HepG2 (cell line): Measurements from ENCODE around the gene ITPR1. TPM values are rescaled to one million over a fixed set of nuclear protein-coding genes. Genes with fewer than 3 reads are reported as not detected.

Source experiments
- CEBPG ChIP-seq: IDR thresholded peaks from 2 replicates; pipeline ENCODE4 v1.6.1; 2016
- HES4 ChIP-seq: sonication (generic); formaldehyde crosslinking; IDR thresholded peaks from 2 replicates; pipeline ENCODE4 v1.9.0; 2021; ENCODE audit warnings: mild to moderate bottlenecking, missing genetic modification reagents, borderline replicate concordance
- KAT7 ChIP-seq: IDR thresholded peaks from 2 replicates; pipeline ENCODE4 v1.6.1; 2018; ENCODE audit warnings: borderline replicate concordance, missing compliant biosample characterization
- KLF12 ChIP-seq: sonication (generic); formaldehyde crosslinking; IDR thresholded peaks from 2 replicates; pipeline ENCODE4 v1.4.0; 2020; ENCODE audit warnings: missing genetic modification reagents, borderline replicate concordance
- KLF16 ChIP-seq, 2 experiments: sonication (generic) in 1 of 2; formaldehyde crosslinking in 1 of 2; IDR thresholded peaks; 2 replicates each; pipeline versions ENCODE4 v1.6.1 to v1.8.0; 2016 to 2023; ENCODE audit warnings: missing genetic modification reagents in 2 of 2, missing compliant biosample characterization in 1 of 2
- RELA ChIP-seq: sonication (generic); formaldehyde crosslinking; IDR thresholded peaks from 2 replicates; pipeline ENCODE4 v1.4.0; 2020; ENCODE audit warnings: missing genetic modification reagents
- SSRP1 ChIP-seq: IDR thresholded peaks from 2 replicates; pipeline ENCODE4 v1.6.1; 2016; ENCODE audit warnings: control low read depth
- ZMAT3 ChIP-seq: sonication (generic); formaldehyde crosslinking; conservative IDR thresholded peaks from 2 replicates; pipeline ENCODE4 v1.7.0; 2021; ENCODE audit warnings: missing genetic modification reagents
- ZMYM3 ChIP-seq: sonication (generic); formaldehyde crosslinking; IDR thresholded peaks from 2 replicates; pipeline ENCODE4 v1.5.1; 2020; ENCODE audit warnings: mild to moderate bottlenecking, missing genetic modification reagents
- ZMYM4 ChIP-seq: sonication (generic); formaldehyde crosslinking; IDR thresholded peaks from 2 replicates; pipeline ENCODE4 v1.8.1; 2023; ENCODE audit warnings: mild to moderate bottlenecking, missing genetic modification reagents
- ZNF138 ChIP-seq: sonication (generic); formaldehyde crosslinking; IDR thresholded peaks from 2 replicates; pipeline ENCODE4 v1.5.0; 2020; ENCODE audit warnings: mild to moderate bottlenecking, low read depth, missing genetic modification reagents
- ZNF20 ChIP-seq: sonication (generic); formaldehyde crosslinking; IDR thresholded peaks from 2 replicates; pipeline ENCODE4 v1.4.0; 2020; ENCODE audit warnings: mild to moderate bottlenecking, moderate library complexity, missing genetic modification reagents
- polyA plus RNA-seq, 8 experiments: library from polyadenylated mRNA; depleted of rRNA in 3 of 8; stranded (reverse) in 7 of 8; unstranded in 1 of 8; fragments of >200 nt; fragmentation: Illumina TruSeq in 4 of 8; extraction: Trizol in 4 of 8; gene quantifications; 2 replicates each; pipeline versions ENCODE4 v1.2.1 to v1.2.3, GENCODE V29; 2011 to 2016; ENCODE audit warnings: low read depth in 4 of 8, missing spikeins in 1 of 8, mixed read lengths in 1 of 8; ENCODE audit not compliant: insufficient read depth in 1 of 8
- total RNA-seq, 5 experiments: library from RNA; depleted of rRNA; stranded (reverse); fragments of >200 nt; fragmentation: Illumina TruSeq; extraction: Trizol; gene quantifications; 2 replicates each; pipeline ENCODE4 v1.2.3, GENCODE V29; 2016; ENCODE audit warnings: low read depth in 1 of 5
- TF ChIP-seq, protein P1 (sequence below): sonication (generic); formaldehyde crosslinking; IDR thresholded peaks from 2 replicates; pipeline ENCODE4 v1.4.0; 2020; ENCODE audit warnings: mild to moderate bottlenecking, missing genetic modification reagents
- TF ChIP-seq, protein P2 (sequence below): sonication (generic); formaldehyde crosslinking; IDR thresholded peaks from 2 replicates; pipeline ENCODE4 v1.8.1; 2023; ENCODE audit warnings: missing genetic modification reagents, inconsistent platforms, borderline replicate concordance
- TF ChIP-seq, protein P3 (sequence below): sonication (generic); formaldehyde crosslinking; IDR thresholded peaks from 2 replicates; pipeline ENCODE4 v1.4.0; 2020; ENCODE audit warnings: missing genetic modification reagents
- TF ChIP-seq, protein P4 (sequence below): IDR thresholded peaks from 2 replicates; pipeline ENCODE4 v1.6.1; 2016; ENCODE audit warnings: low read depth, control low read depth
- TF ChIP-seq, protein P5 (sequence below): sonication (generic); formaldehyde crosslinking; IDR thresholded peaks from 2 replicates; pipeline ENCODE4 v1.8.0; 2022; ENCODE audit warnings: mild to moderate bottlenecking, missing genetic modification reagents
- TF ChIP-seq, protein P6 (sequence below): sonication (generic); formaldehyde crosslinking; IDR thresholded peaks from 2 replicates; pipeline ENCODE4 v1.8.1; 2022; ENCODE audit warnings: low read depth, mild to moderate bottlenecking, missing genetic modification reagents

Gene ITPR1
- total and polyA plus RNA-seq, 2 of the 13 experiments (the other 11 are each of a cell fraction or from before 2014, with no cell fraction given): 10.0 to 11.4 TPM

DNA sequence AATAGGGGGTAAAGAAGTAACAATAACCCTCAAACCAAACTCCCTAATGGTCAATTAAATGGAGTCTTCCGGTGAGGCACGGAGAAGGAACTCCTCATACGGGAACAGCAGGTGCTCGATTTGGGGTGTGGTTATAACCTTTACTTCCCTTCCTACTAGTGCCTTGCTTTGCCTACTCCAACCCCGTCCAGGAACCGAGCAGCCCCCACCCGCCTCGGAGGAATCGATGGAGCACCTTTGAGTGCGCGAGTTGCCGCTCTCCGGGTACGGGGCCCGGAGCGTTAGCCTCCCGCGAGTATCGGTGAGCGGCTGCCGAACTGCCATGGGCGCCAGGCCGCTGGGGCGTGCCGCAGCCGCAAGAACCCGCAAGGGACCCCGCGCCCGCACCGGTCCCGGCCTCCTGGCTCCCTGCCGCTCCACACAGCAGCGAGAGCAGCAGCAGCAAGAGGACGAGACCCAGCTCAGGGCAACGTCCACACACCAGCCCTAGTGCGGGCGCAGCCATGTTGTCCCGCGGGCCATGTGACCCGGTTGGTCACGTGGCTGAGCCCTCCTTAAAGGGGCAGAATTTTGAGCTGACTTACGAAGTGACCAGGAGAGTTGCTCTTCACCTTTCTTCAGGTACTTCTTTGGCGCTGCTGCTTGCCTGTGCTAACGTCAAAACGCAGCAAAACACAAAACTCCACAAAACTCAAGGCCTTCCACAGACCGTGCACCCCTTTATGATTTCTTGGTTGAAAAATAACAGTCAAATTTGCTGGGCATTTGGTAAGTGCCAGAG, 26.2 kb upstream of the ITPR1 start, which contains the start of gene SUMF1 (continued):
- TF ChIP-seq, protein P1, sequence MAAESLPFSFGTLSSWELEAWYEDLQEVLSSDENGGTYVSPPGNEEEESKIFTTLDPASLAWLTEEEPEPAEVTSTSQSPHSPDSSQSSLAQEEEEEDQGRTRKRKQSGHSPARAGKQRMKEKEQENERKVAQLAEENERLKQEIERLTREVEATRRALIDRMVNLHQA: no peak
- TF ChIP-seq ZMAT3 (CRISPR knock-in tag): peak; percentile 91
- TF ChIP-seq CEBPG (CRISPR knock-in tag): peak; percentile 44
- TF ChIP-seq ZNF138 (CRISPR knock-in tag): peak; percentile 82; the same call in 1 of the 2 replicates
- TF ChIP-seq, protein P2, sequence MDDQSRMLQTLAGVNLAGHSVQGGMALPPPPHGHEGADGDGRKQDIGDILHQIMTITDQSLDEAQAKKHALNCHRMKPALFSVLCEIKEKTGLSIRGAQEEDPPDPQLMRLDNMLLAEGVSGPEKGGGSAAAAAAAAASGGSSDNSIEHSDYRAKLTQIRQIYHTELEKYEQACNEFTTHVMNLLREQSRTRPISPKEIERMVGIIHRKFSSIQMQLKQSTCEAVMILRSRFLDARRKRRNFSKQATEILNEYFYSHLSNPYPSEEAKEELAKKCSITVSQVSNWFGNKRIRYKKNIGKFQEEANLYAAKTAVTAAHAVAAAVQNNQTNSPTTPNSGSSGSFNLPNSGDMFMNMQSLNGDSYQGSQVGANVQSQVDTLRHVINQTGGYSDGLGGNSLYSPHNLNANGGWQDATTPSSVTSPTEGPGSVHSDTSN: no peak
- TF ChIP-seq KLF12 (CRISPR knock-in tag): no peak; the same call in 1 of the 2 replicates
- TF ChIP-seq, protein P3, sequence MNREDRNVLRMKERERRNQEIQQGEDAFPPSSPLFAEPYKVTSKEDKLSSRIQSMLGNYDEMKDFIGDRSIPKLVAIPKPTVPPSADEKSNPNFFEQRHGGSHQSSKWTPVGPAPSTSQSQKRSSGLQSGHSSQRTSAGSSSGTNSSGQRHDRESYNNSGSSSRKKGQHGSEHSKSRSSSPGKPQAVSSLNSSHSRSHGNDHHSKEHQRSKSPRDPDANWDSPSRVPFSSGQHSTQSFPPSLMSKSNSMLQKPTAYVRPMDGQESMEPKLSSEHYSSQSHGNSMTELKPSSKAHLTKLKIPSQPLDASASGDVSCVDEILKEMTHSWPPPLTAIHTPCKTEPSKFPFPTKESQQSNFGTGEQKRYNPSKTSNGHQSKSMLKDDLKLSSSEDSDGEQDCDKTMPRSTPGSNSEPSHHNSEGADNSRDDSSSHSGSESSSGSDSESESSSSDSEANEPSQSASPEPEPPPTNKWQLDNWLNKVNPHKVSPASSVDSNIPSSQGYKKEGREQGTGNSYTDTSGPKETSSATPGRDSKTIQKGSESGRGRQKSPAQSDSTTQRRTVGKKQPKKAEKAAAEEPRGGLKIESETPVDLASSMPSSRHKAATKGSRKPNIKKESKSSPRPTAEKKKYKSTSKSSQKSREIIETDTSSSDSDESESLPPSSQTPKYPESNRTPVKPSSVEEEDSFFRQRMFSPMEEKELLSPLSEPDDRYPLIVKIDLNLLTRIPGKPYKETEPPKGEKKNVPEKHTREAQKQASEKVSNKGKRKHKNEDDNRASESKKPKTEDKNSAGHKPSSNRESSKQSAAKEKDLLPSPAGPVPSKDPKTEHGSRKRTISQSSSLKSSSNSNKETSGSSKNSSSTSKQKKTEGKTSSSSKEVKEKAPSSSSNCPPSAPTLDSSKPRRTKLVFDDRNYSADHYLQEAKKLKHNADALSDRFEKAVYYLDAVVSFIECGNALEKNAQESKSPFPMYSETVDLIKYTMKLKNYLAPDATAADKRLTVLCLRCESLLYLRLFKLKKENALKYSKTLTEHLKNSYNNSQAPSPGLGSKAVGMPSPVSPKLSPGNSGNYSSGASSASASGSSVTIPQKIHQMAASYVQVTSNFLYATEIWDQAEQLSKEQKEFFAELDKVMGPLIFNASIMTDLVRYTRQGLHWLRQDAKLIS (CRISPR knock-in tag): no peak
- TF ChIP-seq KLF16 (CRISPR knock-in tag; IDR thresholded peaks at IDR 0.05): peak in 1 of 2 experiments; percentile 70; a peak in 1 of 4 replicates
- TF ChIP-seq, protein P4, sequence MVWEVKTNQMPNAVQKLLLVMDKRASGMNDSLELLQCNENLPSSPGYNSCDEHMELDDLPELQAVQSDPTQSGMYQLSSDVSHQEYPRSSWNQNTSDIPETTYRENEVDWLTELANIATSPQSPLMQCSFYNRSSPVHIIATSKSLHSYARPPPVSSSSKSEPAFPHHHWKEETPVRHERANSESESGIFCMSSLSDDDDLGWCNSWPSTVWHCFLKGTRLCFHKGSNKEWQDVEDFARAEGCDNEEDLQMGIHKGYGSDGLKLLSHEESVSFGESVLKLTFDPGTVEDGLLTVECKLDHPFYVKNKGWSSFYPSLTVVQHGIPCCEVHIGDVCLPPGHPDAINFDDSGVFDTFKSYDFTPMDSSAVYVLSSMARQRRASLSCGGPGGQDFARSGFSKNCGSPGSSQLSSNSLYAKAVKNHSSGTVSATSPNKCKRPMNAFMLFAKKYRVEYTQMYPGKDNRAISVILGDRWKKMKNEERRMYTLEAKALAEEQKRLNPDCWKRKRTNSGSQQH (CRISPR knock-in tag): peak; percentile 93
- peak; percentile 98 for TF ChIP-seq KAT7 (CRISPR knock-in tag)
- TF ChIP-seq HES4 (CRISPR knock-in tag): no peak; the same call in 1 of the 2 replicates
- TF ChIP-seq, protein P5, sequence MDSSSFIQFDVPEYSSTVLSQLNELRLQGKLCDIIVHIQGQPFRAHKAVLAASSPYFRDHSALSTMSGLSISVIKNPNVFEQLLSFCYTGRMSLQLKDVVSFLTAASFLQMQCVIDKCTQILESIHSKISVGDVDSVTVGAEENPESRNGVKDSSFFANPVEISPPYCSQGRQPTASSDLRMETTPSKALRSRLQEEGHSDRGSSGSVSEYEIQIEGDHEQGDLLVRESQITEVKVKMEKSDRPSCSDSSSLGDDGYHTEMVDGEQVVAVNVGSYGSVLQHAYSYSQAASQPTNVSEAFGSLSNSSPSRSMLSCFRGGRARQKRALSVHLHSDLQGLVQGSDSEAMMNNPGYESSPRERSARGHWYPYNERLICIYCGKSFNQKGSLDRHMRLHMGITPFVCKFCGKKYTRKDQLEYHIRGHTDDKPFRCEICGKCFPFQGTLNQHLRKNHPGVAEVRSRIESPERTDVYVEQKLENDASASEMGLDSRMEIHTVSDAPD (CRISPR knock-in tag): no peak
- TF ChIP-seq, protein P6, sequence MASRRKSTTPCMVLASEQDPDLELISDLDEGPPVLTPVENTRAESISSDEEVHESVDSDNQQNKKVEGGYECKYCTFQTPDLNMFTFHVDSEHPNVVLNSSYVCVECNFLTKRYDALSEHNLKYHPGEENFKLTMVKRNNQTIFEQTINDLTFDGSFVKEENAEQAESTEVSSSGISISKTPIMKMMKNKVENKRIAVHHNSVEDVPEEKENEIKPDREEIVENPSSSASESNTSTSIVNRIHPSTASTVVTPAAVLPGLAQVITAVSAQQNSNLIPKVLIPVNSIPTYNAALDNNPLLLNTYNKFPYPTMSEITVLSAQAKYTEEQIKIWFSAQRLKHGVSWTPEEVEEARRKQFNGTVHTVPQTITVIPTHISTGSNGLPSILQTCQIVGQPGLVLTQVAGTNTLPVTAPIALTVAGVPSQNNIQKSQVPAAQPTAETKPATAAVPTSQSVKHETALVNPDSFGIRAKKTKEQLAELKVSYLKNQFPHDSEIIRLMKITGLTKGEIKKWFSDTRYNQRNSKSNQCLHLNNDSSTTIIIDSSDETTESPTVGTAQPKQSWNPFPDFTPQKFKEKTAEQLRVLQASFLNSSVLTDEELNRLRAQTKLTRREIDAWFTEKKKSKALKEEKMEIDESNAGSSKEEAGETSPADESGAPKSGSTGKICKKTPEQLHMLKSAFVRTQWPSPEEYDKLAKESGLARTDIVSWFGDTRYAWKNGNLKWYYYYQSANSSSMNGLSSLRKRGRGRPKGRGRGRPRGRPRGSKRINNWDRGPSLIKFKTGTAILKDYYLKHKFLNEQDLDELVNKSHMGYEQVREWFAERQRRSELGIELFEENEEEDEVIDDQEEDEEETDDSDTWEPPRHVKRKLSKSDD (CRISPR knock-in tag): no peak; the same call in 1 of the 2 replicates
- TF ChIP-seq ZMYM4: peak; percentile 92
- TF ChIP-seq ZMYM3 (CRISPR knock-in tag): peak; percentile 85
- peak; percentile 64; the same call in 1 of the 2 replicates for TF ChIP-seq RELA (CRISPR knock-in tag)
- no peak for TF ChIP-seq SSRP1 (CRISPR knock-in tag)
- TF ChIP-seq ZNF20: 0 out of 2 replicates have a peak, but pooled peaks have one; percentile 29
